Bronchial epithelial cell (primary cell): ENCODE data around the gene SPTBN1. TPM values are rescaled to one million over a fixed set of nuclear protein-coding genes. Genes with fewer than 3 reads are reported as not detected.

ENCODE experiments used
- DNase-seq: peaks from one replicate; pipeline ENCODE4 v3.0.0-alpha.2; 2010; ENCODE audit warnings: low read depth
- FAIRE-seq: peaks from 2 replicates; lab custom pipeline; 2011; peaks lifted over from hg19 to GRCh38; lab: Jason Lieb, UNC
- H3K27me3 ChIP-seq: 2 replicates; pipeline ENCODE4 v1.5.1; 2011; ENCODE audit warnings: low read length; ENCODE audit not compliant: control insufficient read depth, insufficient read depth
- H3K36me3 ChIP-seq: 2 replicates; pipeline ENCODE4 v1.5.1; 2011; ENCODE audit warnings: low read length; ENCODE audit not compliant: control insufficient read depth, insufficient read depth
- H3K4me3 ChIP-seq: 2 replicates; pipeline ENCODE4 v1.5.1; 2011; ENCODE audit warnings: mild to moderate bottlenecking, low read depth, low read length, control low read depth
- CTCF ChIP-seq: IDR thresholded peaks from 2 replicates; pipeline ENCODE4 v1.5.1; 2011; ENCODE audit warnings: mild to moderate bottlenecking, moderate library complexity, low read length, control low read depth, inconsistent platforms; ENCODE audit not compliant: insufficient read depth, severe bottlenecking
- total RNA-seq: library from RNA; depleted of rRNA; stranded (reverse); fragments of >200 nt; gene quantifications from 2 replicates; pipeline ENCODE4 v1.2.1, GENCODE V29; 2014

Gene SPTBN1
- total RNA-seq, 1 donor from 2014 or later = 339 TPM

- TF ChIP-seq CTCF = no peak
- no peaks in the 10 kb centered on the region for H3K27me3 ChIP-seq
- H3K36me3 ChIP-seq = no peaks in the 10 kb centered on the region
- FAIRE-seq = no peak
- no peak overlapping the region for H3K4me3 ChIP-seq
- DNase-seq = no peak
Measured at GRCh38 chr2:54420524-54421172, 35.5 kb upstream of the SPTBN1 start.

GRCh38 chr2:54422072-54422581 is 34.0 kb upstream of the SPTBN1 start:
- H3K36me3 ChIP-seq = no peaks in the 10 kb centered on the region
- DNase-seq (no peak), FAIRE-seq (no peak)

GRCh38 chr2:54423213-54423612 is 32.9 kb upstream of the SPTBN1 start:
- H3K4me3 ChIP-seq = no peak overlapping the region
- H3K27me3 ChIP-seq = no peaks in the 10 kb centered on the region
- FAIRE-seq (no peak), DNase-seq (no peak)
- TF ChIP-seq CTCF = no peak
- no peaks in the 10 kb centered on the region for H3K36me3 ChIP-seq

More at GRCh38 chr2:54422072-54422581, 34.0 kb upstream of the SPTBN1 start:
- Histone ChIP-seq H3K27me3 (no peaks in the 10 kb centered on the region), H3K4me3 (no peak overlapping the region)
- no peak for TF ChIP-seq CTCF

- no peak for TF ChIP-seq CTCF
- FAIRE-seq (no peak), DNase-seq (no peak)
- Histone ChIP-seq H3K27me3 (no peaks in the 10 kb centered on the region), H3K4me3 (no peak overlapping the region), H3K36me3 (no peaks in the 10 kb centered on the region)
Measured at GRCh38 chr2:54424555-54425163, 31.5 kb upstream of the SPTBN1 start.

GRCh38 chr2:54428108-54428831 is 27.9 kb upstream of the SPTBN1 start:
- no peak for DNase-seq
- no peak for FAIRE-seq
- TF ChIP-seq CTCF = no peak
- Histone ChIP-seq H3K27me3 (no peaks in the 10 kb centered on the region), H3K36me3 (no peaks in the 10 kb centered on the region), H3K4me3 (no peak overlapping the region)
